Left lung (tissue), 10 donors: ENCODE results near the gene TAS2R38. TPM values are rescaled to one million over a fixed set of nuclear protein-coding genes. Genes with fewer than 3 reads are reported as not detected.
A peak's percentile ranks its signal among the peaks of the same experiment; 100 is the strongest.

ENCODE experiments used
- ATAC-seq: fragments of 200-7000 bp; cut with Tn5 transposase; one replicate; pipeline ENCODE4 v1.9.1; 2020; ENCODE audit warnings: moderate library complexity
- DNase-seq, 4 donors: peaks; one replicate each; pipeline ENCODE4 v3.0.0-alpha.2; 2013 to 2020
- H3K27ac ChIP-seq, 2 donors: fragments of 200-600 bp; sonication (generic) in 1 of 2; one replicate each; pipeline versions ENCODE4 v1.5.0 to v1.8.0; 2020 to 2021
- H3K27me3 ChIP-seq, 2 donors: fragments of 200-600 bp; sonication (generic) in 1 of 2; one replicate each; pipeline versions ENCODE4 v1.5.0 to v1.8.0; 2020 to 2021
- H3K36me3 ChIP-seq, 2 donors: fragments of 200-600 bp; sonication (generic) in 1 of 2; one replicate each; pipeline versions ENCODE4 v1.5.0 to v1.8.0; 2020 to 2021
- H3K4me1 ChIP-seq, 2 donors: fragments of 200-600 bp; one replicate each; pipeline ENCODE4 v1.8.0; 2021
- H3K4me3 ChIP-seq, 2 donors: fragments of 200-600 bp; sonication (generic) in 1 of 2; one replicate each; pipeline versions ENCODE4 v1.5.0 to v1.8.0; 2020 to 2021; ENCODE audit warnings: mild to moderate bottlenecking in 1 of 2
- H3K9me3 ChIP-seq, 2 donors: fragments of 200-600 bp; sonication (generic) in 1 of 2; one replicate each; pipeline versions ENCODE4 v1.5.0 to v1.8.0; 2020 to 2021
- CTCF ChIP-seq, 2 donors: fragments of 200-600 bp; sonication (generic) in 1 of 2; IDR thresholded peaks; one replicate each; pipeline versions ENCODE4 v1.5.0 to v1.8.0; 2021; ENCODE audit warnings: antibody characterized with exemption in 2 of 2
- intact Hi-C, 2 donors: fragments of 100-400 bp; cut with DNase I; formaldehyde crosslinking; loops; one replicate each; pipeline versions ENCODE4 v1.11.2 to v1.14.2; 2022
- polyA plus RNA-seq, 6 donors: library from polyadenylated mRNA; unstranded; fragments of 120-200 nt; gene quantifications; one replicate each; pipeline ENCODE4 v1.2.1, GENCODE V29; 2013; ENCODE audit not compliant: insufficient read length in 6 of 6
- total RNA-seq, 2 donors: library from RNA; stranded (reverse); fragmentation: NEBNext Ultra II Directional; extraction: Animal tissue kit (Norgen Biotek cat#: 25700); gene quantifications; one replicate each; pipeline ENCODE4 v1.2.1, GENCODE V29; 2021
- donor health status: DM: no; HTN: yes; CAD: no.
- donor health status: DM: no; HTN: no; CAD: no.

TAS2R38 gene
- total and polyA plus RNA-seq, 8 donors = not detected

GRCh38 chr7:141976524-141977245 is 3.1 kb upstream of the TAS2R38 start:
- intact Hi-C loops = no loop called here
- peak in 1 of 2 donors; percentile 21 for TF ChIP-seq CTCF (IDR thresholded peaks at IDR 0.05)

GRCh38 chr7:141975806-141976523 is 2.4 kb upstream of the TAS2R38 start:
- ATAC-seq (peak; percentile 99), DNase-seq (peak; percentile 32 to 93 (median 70))
- peak; percentile 83 for TF ChIP-seq CTCF (IDR thresholded peaks at IDR 0.05)
- peak overlapping the region in 1 of 2 donors; percentile 16 for H3K4me3 ChIP-seq
- peaks cover 0 to 8% of the 10 kb centered on the region in 2 donors for H3K4me1 ChIP-seq
- no peaks in the 10 kb centered on the region for H3K9me3 ChIP-seq
- H3K36me3 ChIP-seq = no peaks in the 10 kb centered on the region
- intact Hi-C loops = no loop called here
- no peaks in the 10 kb centered on the region for H3K27me3 ChIP-seq
- peak overlapping the region in 1 of 2 donors; percentile 42 for H3K27ac ChIP-seq

More at GRCh38 chr7:141976524-141977245, 3.1 kb upstream of the TAS2R38 start:
- DNase-seq (no peak), ATAC-seq (no peak)
- Histone ChIP-seq H3K4me3 (peak overlapping the region in 1 of 2 donors; percentile 16), H3K27ac (peak overlapping the region in 1 of 2 donors; percentile 42), H3K36me3 (no peaks in the 10 kb centered on the region), H3K4me1 (peaks cover 0 to 8% of the 10 kb centered on the region in 2 donors), H3K9me3 (no peaks in the 10 kb centered on the region), H3K27me3 (no peaks in the 10 kb centered on the region)

- ATAC-seq = no peak
- Histone ChIP-seq H3K27ac (no peak overlapping the region), H3K4me1 (peaks cover 0 to 8% of the 10 kb centered on the region in 2 donors), H3K9me3 (no peaks in the 10 kb centered on the region), H3K4me3 (no peak overlapping the region), H3K27me3 (no peaks in the 10 kb centered on the region), H3K36me3 (no peaks in the 10 kb centered on the region)
- TF ChIP-seq CTCF (IDR thresholded peaks at IDR 0.05) = no peak
- no peak for DNase-seq
- intact Hi-C loops = no loop called here
These were observed 1.3 kb upstream of the TAS2R38 start for GRCh38 chr7:141974831-141975230.

GRCh38 chr7:141960687-141961422 is 12.7 kb downstream of the TAS2R38 start:
- H3K4me3 ChIP-seq = no peak overlapping the region
- TF ChIP-seq CTCF (IDR thresholded peaks at IDR 0.05) = no peak
- no peak for DNase-seq
- H3K36me3 ChIP-seq = no peaks in the 10 kb centered on the region
- intact Hi-C loops = no loop called here
- peaks cover 0 to 35% of the 10 kb centered on the region in 2 donors for H3K4me1 ChIP-seq
- H3K9me3 ChIP-seq = peaks cover 0 to 4% of the 10 kb centered on the region in 2 donors
- no peaks in the 10 kb centered on the region for H3K27me3 ChIP-seq
- peak overlapping the region in 1 of 2 donors; percentile 55 for H3K27ac ChIP-seq
- ATAC-seq = peak; percentile 44
